Astrocyte of the cerebellum (primary cell): ENCODE results near the gene TNFAIP2.

Experiments used
- DNase-seq: peaks from one replicate; pipeline ENCODE4 v3.0.0-alpha.2; 2011; ENCODE audit warnings: low read depth
- H3K4me3 ChIP-seq: 2 replicates; pipeline ENCODE4 v1.5.1; 2011; ENCODE audit warnings: mild to moderate bottlenecking, low read depth, low read length, moderate library complexity
- in situ Hi-C: cut with HindIII; loops from 2 replicates; pipeline ENCODE4 v1.10.0; 2017; ENCODE audit warnings: low sequenced_read_pairs
- TF ChIP-seq, protein P1 (sequence below): IDR thresholded peaks from 2 replicates; pipeline ENCODE4 v1.5.1; 2012; ENCODE audit warnings: low read length, low read depth, moderate library complexity, mild to moderate bottlenecking; ENCODE audit errors: missing control alignments

TNFAIP2 gene

DNA sequence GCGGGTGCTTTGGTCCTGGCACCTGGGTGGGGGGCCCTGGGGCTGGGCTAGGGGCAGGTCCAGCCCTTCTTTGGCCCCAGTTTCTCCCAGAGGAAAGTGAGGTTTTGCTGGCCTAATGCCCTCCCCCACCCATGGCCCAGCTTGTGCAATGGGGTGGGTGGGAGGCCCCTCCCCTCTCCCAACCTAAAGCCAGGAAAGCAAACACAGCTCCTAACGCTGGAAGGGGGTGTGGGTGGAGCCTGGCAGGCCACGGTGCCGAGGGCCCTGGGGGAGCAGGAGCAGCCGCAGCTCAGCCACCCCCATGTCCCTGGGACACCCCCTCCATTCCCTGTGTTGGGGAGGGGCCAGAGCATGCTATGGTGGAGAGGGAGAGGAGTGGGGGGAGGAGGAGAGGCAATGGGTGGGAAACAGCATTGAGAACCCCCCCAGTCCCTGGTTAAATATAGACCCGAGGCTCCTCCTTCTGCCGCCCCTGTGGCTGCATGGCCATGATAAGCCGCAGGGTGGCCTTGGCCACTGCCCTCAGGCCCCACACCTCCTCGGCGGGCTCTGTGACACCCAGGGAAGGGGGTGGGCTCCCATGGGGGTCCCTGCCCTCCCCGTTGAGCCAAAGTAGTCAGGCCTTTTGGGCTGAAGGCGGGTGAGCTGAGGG, 24.1 kb upstream of the TNFAIP2 start:
- in situ Hi-C loops, result no loop called here
- no peak overlapping the region for H3K4me3 ChIP-seq
- no peak for DNase-seq

DNA sequence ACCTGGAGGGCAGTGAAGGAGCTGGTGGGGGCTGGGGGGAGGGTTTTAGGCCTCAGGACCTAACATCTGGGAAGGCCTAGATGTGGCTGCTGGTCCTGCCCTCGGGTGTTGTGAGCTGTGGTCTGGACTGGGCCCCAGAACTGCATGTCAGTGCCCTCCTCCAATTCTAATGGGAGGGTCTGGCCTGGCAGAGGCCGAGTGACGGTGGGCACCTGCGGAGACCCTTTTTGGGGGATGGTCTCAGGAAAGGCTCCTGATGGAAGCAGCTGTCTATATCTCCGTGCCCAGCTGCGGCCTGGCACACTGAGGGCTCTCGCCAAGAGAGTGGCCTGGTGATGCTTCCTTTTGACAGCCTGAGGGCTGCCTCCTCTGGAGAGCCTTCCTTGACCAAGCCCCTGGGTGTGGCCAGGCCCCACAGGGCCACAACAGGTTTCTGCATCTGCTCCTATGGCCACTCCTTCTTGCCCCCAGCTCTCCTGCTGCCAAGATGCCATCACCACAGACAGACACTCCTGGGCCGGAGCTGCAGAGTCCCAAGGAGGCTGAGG, 23.5 kb upstream of the TNFAIP2 start:
- DNase-seq, result no peak
- in situ Hi-C loops, result no loop called here
- TF ChIP-seq, protein P1, sequence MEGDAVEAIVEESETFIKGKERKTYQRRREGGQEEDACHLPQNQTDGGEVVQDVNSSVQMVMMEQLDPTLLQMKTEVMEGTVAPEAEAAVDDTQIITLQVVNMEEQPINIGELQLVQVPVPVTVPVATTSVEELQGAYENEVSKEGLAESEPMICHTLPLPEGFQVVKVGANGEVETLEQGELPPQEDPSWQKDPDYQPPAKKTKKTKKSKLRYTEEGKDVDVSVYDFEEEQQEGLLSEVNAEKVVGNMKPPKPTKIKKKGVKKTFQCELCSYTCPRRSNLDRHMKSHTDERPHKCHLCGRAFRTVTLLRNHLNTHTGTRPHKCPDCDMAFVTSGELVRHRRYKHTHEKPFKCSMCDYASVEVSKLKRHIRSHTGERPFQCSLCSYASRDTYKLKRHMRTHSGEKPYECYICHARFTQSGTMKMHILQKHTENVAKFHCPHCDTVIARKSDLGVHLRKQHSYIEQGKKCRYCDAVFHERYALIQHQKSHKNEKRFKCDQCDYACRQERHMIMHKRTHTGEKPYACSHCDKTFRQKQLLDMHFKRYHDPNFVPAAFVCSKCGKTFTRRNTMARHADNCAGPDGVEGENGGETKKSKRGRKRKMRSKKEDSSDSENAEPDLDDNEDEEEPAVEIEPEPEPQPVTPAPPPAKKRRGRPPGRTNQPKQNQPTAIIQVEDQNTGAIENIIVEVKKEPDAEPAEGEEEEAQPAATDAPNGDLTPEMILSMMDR, result no peak

More for the DNA sequence above, 24.1 kb upstream of the TNFAIP2 start:
- TF ChIP-seq, protein P1, result no peak

DNA sequence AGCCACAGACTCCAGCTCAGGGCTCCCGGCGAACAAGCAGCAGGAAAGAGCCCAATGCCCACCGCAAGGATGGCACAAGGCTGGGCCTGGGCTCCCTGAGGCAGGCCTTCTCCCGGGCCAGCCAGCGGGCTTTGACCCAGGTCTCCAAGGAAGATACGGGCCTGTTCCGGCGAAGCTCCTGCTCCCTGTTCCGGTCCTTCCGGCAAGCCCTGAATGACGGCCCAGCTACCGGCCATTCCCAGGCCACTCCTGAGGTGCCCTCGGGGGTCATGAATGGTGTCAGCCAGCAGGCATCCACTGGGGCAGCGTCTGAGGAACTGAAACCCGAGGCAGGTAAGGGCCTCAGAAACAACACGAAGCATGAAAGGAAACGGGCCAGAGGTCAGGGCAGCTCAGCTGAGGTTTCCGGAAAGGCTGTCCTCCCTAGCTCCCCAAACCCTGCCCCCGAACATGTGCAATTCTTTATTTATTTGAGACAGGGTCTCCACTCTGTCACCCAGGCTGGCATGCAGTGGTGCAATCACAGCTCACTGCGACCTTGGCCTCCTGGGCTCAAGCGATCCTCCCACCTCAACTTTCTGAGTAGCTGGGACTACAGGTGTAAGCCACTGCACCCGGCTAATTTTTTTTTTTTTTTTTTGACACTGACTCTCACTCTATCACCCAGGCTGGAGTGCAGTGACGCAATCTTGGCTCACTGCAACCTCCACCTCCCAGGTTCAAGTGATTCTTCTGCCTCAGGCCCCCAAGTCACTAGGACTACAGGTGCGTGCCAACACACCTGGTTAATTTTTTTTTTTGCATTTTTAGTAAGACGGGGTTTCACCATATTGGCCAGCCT, 22.8 kb upstream of the TNFAIP2 start:
- no peak for DNase-seq
- no peak overlapping the region for H3K4me3 ChIP-seq
- TF ChIP-seq, protein P1, result no peak
- in situ Hi-C loops, result no loop called here

More for the DNA sequence above, 23.5 kb upstream of the TNFAIP2 start:
- H3K4me3 ChIP-seq, result no peak overlapping the region

DNA sequence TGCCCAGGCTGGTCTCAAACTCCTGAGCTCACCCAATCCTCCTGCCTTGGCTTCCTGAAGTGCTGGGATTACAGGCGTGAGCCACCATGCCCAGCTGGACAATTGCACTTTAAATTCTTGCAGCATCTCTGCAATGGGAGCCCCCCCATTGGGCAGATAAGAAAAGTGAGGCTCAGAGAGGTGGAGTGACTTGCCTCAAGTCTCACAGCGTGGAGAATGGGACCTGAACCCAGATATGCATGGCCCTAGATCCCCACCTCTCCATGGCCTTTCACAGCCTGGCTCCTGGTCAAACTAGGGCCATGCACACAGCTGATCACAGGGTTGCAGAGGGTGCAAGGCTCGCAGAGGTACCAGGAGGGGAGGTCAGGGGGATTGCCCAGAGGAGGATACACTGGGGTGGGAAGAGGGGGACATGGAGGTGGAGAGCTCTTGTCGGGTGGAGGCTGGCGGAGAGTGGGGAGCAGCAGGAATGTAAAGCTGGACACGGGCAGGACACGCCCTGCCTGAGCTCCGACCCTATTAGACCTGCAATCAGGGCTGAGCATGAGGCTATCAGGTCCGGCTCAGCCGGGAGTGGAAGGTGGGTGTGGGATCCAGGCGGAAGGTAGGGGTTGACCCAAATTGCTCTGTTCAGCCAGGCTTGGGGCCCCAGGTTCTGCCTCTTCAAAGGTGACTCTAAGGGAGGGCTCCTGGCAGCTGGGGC, 21.9 kb upstream of the TNFAIP2 start:
- in situ Hi-C loops, result no loop called here
- TF ChIP-seq, protein P1, result no peak
- H3K4me3 ChIP-seq, result no peak overlapping the region
- no peak for DNase-seq

DNA sequence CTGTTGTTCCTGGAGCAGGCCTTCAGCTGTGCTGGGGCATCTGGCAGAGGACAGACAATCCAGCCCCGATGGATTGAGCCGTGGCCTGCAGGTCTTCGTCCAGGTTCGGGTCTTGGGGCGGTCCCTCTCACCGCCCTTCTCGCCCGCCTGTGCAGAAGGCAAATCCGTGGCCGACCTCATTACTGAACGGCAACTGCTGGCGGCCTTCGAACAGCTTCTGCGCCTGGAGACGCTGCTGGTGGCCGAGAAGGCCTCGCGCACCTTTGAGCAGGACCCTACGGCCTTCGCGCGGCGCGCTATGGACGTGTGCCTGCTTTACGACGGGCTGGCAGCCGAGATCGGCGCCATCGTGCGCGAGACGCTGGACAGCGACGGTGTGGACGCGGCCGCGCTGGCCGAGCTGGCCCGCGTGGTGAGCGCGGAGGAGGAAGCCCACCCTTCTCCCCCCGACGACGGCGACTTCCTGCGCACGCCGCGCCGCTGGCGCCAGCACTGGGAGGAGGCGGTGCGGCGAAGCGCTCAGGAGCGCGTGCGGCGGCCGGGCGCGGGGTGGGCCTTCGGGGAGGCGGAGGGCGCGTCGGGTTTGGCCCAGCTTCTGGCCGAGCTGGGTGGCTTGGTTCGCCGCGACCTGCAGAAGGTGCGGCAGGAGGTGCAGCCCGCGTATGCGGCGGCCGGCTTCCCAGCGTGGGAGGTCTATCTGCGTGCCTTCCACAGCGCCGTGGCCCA, 21.1 kb upstream of the TNFAIP2 start:
- no peak for DNase-seq
- TF ChIP-seq, protein P1, result no peak
- in situ Hi-C loops, result no loop called here

More for the DNA sequence above, 21.1 kb upstream of the TNFAIP2 start:
- H3K4me3 ChIP-seq, result no peak overlapping the region
